Kidney (tissue), 14 donors: ENCODE measurements around the gene ARL11. TPM values are rescaled to one million over a fixed set of nuclear protein-coding genes. Genes with fewer than 3 reads are reported as not detected.

Experiments
- DNase-seq, 5 donors: peaks; one replicate each; pipeline ENCODE4 v3.0.0-alpha.2; 2013 to 2020
- FAIRE-seq: peaks from 2 replicates; lab custom pipeline; 2012; peaks lifted over from hg19 to GRCh38; lab: Jason Lieb, UNC
- H3K27ac ChIP-seq, 2 donors: one replicate each; pipeline ENCODE4 v1.7.0; 2013; ENCODE audit warnings: low read depth in 2 of 2, low read length in 2 of 2, inconsistent platforms in 1 of 2
- H3K27me3 ChIP-seq: one replicate; pipeline ENCODE4 v1.7.1; 2013; ENCODE audit warnings: low read length, inconsistent platforms; ENCODE audit not compliant: control insufficient read depth, insufficient read depth
- H3K36me3 ChIP-seq, 3 donors: one replicate each; pipeline versions ENCODE4 v1.7.0 to v1.7.1; 2013; ENCODE audit warnings: low read length in 3 of 3, control low read depth in 1 of 3, inconsistent platforms in 1 of 3; ENCODE audit not compliant: insufficient read depth in 3 of 3, control insufficient read depth in 2 of 3
- H3K4me1 ChIP-seq, 3 donors: one replicate each; pipeline versions ENCODE4 v1.7.0 to v1.7.1; 2013; ENCODE audit warnings: low read length in 3 of 3, inconsistent platforms in 1 of 3, low read depth in 1 of 3; ENCODE audit not compliant: control insufficient read depth in 2 of 3, insufficient read depth in 2 of 3
- H3K4me3 ChIP-seq, 3 donors: one replicate each; pipeline versions ENCODE4 v1.7.0 to v1.8.1; 2013; ENCODE audit warnings: low read length in 3 of 3, control low read depth in 1 of 3, inconsistent platforms in 1 of 3
- H3K9ac ChIP-seq, 3 donors: one replicate each; pipeline versions ENCODE4 v1.7.0 to v1.7.1; 2013; ENCODE audit warnings: low read length in 3 of 3, control low read depth in 1 of 3, inconsistent platforms in 1 of 3
- H3K9me3 ChIP-seq, 3 donors: one replicate each; pipeline versions ENCODE4 v1.7.0 to v1.7.1; 2013; ENCODE audit warnings: low read length in 3 of 3, control low read depth in 1 of 3, inconsistent platforms in 1 of 3; ENCODE audit not compliant: control insufficient read depth in 2 of 3, insufficient read depth in 1 of 3
- CTCF ChIP-seq: IDR thresholded peaks from 3 replicates; pipeline ENCODE4 v1.5.1; 2012; ENCODE audit warnings: mild to moderate bottlenecking, moderate library complexity, borderline replicate concordance; ENCODE audit not compliant: insufficient read depth; ENCODE audit errors: extremely low read depth
- intact Hi-C: fragments of 100-400 bp; cut with DNase I; formaldehyde crosslinking; loops from one replicate; pipeline ENCODE4 v1.11.1; 2022
- polyA plus RNA-seq: library from polyadenylated mRNA; stranded (reverse); fragments of 350-450 nt; fragmentation: Illumina TruSeq; extraction: RNeasy Lipid Tissue Mini Kit (QIAGEN cat#74804); gene quantifications from one replicate; pipeline ENCODE4 v1.2.3, GENCODE V29; 2014; ENCODE audit warnings: low read depth, low replicate concordance; ENCODE audit not compliant: insufficient read depth
- total RNA-seq: library from RNA; stranded (reverse); fragmentation: NEBNext Ultra II Directional; extraction: Animal tissue kit (Norgen Biotek cat#: 25700); gene quantifications from one replicate; pipeline ENCODE4 v1.2.1, GENCODE V29; 2021
- donor health status: control.
- donor health status: control.
- donor health status: control.
- donor health status: control.
- donor health status: control.
- donor health status: DM: yes; HTN: yes; CAD: no.
- donor health status: Normal renal cell carcinoma (clear cell type).

The ARL11 gene
- total and polyA plus RNA-seq, 2 donors from 2014 or later = 0.19 to 1.6 TPM

- FAIRE-seq = no peak
- TF ChIP-seq CTCF = no peak
- peak in 3 of 5 donors; percentile 13 to 64 (median 44) for DNase-seq
- peak overlapping the region; percentile 65 to 99 (median 97) for H3K4me3 ChIP-seq
- H3K9me3 ChIP-seq = no peaks in the 10 kb centered on the region
- peaks cover 0 to 8% (median 0%) of the 10 kb centered on the region in 3 donors for H3K4me1 ChIP-seq
- H3K9ac ChIP-seq = peak overlapping the region; percentile 55 to 91 (median 66)
- H3K27me3 ChIP-seq = no peaks in the 10 kb centered on the region
- H3K27ac ChIP-seq = peak overlapping the region; percentile 11 to 79
- intact Hi-C loops = no loop called here
- H3K36me3 ChIP-seq = peaks cover 0 to 4% (median 0%) of the 10 kb centered on the region in 3 donors
Observed at GRCh38 chr13:49584771-49585182, 43.5 kb upstream of the ARL11 start.

DNA sequence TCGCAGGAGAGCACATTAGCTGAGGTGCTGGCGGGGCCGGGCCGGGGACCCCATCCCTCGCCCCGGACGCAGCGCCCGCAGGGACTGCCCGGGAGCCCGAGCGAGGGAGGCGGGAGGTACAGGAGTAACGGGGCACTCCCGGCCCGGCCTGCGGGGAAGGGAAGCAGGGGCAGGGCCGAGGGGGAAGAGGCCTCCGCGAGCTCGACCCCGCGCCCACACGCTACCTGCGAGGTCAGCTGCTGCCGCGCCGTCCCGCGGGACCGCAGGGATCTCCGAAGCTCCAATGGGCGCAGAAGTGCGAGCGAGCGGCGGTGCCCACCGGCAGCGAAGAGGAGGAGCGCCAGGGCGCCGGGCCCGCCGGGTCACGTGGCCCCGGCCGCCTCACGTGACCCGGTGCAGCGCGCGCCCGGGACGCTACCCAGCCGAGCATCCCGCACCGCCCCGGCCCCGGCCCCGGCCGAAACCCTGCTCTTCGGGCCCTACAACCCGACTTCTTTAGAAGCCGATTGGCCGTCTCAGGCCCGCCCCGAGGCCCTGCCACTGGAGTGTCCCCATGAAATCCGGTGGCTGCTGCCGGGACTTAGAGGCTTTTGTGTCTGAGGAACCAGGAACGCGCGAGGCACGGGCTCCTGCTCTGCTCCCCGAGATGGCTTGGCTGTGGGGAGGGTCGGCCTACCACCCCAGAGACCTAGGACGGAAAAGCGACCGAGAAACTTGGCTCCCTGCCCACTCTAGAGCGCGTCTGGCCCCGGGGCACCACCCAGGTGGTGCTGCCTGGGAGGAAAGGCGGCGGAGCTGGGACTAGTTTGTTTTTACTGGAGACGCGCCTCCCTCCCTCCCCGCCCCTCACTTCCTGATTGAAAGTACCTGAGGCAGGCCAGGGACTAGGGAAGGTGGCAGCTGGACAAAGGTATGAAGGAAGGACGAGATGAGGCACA, 42.8 kb upstream of the ARL11 start, which contains the start of gene RCBTB1:
RCBTB1 (minus strand) TSS at position 339 of the 938 bp plus-strand sequence. CDS start 18,279 bp downstream, outside the sequence.
- FAIRE-seq = no peak

DNA sequence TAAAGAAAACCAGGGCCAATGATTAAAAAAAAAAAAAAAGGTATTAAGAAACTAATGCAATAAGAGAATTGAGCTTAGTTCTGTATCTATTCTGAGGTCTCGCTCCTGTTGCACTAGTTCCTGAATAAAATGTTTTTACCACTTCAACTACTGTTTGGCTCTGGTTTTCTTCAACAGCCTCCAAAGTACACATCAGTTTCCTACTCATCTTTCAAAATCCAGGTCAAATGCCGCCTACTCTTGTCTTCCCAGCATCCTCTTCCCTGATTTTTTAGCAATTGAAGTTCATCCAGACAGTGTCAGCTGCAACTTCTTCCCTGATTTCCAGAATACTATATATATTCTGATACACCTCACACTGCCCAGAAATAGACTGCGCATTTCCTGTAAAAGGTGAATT, 41.6 kb upstream of the ARL11 start:
- no peaks in the 10 kb centered on the region for H3K27me3 ChIP-seq
- no peak overlapping the region for H3K9ac ChIP-seq
- no peaks in the 10 kb centered on the region for H3K9me3 ChIP-seq
- DNase-seq = no peak
- H3K27ac ChIP-seq = no peak overlapping the region
- no peak for TF ChIP-seq CTCF
- no peaks in the 10 kb centered on the region for H3K36me3 ChIP-seq
- H3K4me1 ChIP-seq = peaks cover 0 to 8% (median 0%) of the 10 kb centered on the region in 3 donors
- no peak for FAIRE-seq
- intact Hi-C loops = no loop called here
- no peak overlapping the region for H3K4me3 ChIP-seq

More for the DNA sequence above, 42.8 kb upstream of the ARL11 start, which contains the start of gene RCBTB1:
- no peak for TF ChIP-seq CTCF
- no peaks in the 10 kb centered on the region for H3K27me3 ChIP-seq
- peaks cover 0 to 4% (median 0%) of the 10 kb centered on the region in 3 donors for H3K36me3 ChIP-seq
- peak; percentile 78 to 89 (median 87) for DNase-seq
- H3K4me1 ChIP-seq = peaks cover 0 to 8% (median 0%) of the 10 kb centered on the region in 3 donors
- intact Hi-C loops = no loop called here
- H3K4me3 ChIP-seq = peak within 1 kb of the TSS; percentile 69 to 99 (median 97)
- peak within 1 kb of the TSS; percentile 76 to 79 for H3K27ac ChIP-seq
- no peaks in the 10 kb centered on the region for H3K9me3 ChIP-seq
- H3K9ac ChIP-seq = peak within 1 kb of the TSS; percentile 55 to 91 (median 86)
